GM23338 (cell line): Measurements from ENCODE around the gene SETDB2. TPM values are rescaled to one million over a fixed set of nuclear protein-coding genes. Genes with fewer than 3 reads are reported as not detected.

ENCODE experiments used
- ATAC-seq: fragments of 200-7000 bp; cut with Tn5 transposase; 3 replicates; pipeline ENCODE4 v1.9.1; 2020
- DNase-seq: peaks from one replicate; pipeline ENCODE4 v3.0.0-alpha.2; 2015; ENCODE audit warnings: low spot score
- H2AFZ ChIP-seq: fragments of 200-600 bp; sonication (generic); 2 replicates; pipeline ENCODE4 v1.8.0; 2016; ENCODE audit warnings: antibody characterized with exemption, mild to moderate bottlenecking, moderate library complexity
- H3F3A ChIP-seq: fragments of 200-600 bp; sonication (generic); replicated peaks from 2 replicates; pipeline ENCODE4 v1.8.0; 2017; ENCODE audit warnings: antibody characterized with exemption, mixed run types, low read depth
- H3K27ac ChIP-seq: fragments of 200-600 bp; sonication (generic); 2 replicates; pipeline ENCODE4 v1.6.1; 2016; ENCODE audit warnings: low read depth
- H3K27me3 ChIP-seq: fragments of 200-600 bp; sonication (generic); 2 replicates; pipeline ENCODE4 v1.8.0; 2016; ENCODE audit warnings: mild to moderate bottlenecking, mixed run types, moderate library complexity; ENCODE audit not compliant: insufficient read depth
- H3K36me3 ChIP-seq: fragments of 200-600 bp; sonication (generic); 2 replicates; pipeline ENCODE4 v1.8.0; 2016; ENCODE audit warnings: mild to moderate bottlenecking; ENCODE audit not compliant: insufficient read depth
- H3K4me1 ChIP-seq: fragments of 200-600 bp; sonication (generic); 2 replicates; pipeline ENCODE4 v1.8.0; 2016; ENCODE audit warnings: mild to moderate bottlenecking, moderate library complexity; ENCODE audit not compliant: insufficient read depth
- H3K4me2 ChIP-seq: fragments of 200-600 bp; sonication (generic); 2 replicates; pipeline ENCODE4 v1.7.1; 2017; ENCODE audit warnings: mixed run types
- H3K4me3 ChIP-seq: fragments of 200-600 bp; sonication (generic); 2 replicates; pipeline ENCODE4 v1.6.1; 2016; ENCODE audit warnings: mixed run types
- H3K79me2 ChIP-seq: fragments of 200-600 bp; sonication (generic); replicated peaks from 2 replicates; pipeline ENCODE4 v1.8.0; 2017; ENCODE audit warnings: mild to moderate bottlenecking; ENCODE audit not compliant: insufficient read depth
- H3K9me2 ChIP-seq: fragments of 200-600 bp; sonication (generic); 2 replicates; pipeline ENCODE4 v1.8.0; 2017; ENCODE audit not compliant: insufficient read depth
- H4K20me1 ChIP-seq: fragments of 200-600 bp; sonication (generic); replicated peaks from 2 replicates; pipeline ENCODE4 v1.8.0; 2017; ENCODE audit warnings: mild to moderate bottlenecking; ENCODE audit not compliant: insufficient read depth
- H3K27ac Mint-ChIP-seq: 2 replicates; pipeline ENCODE4 v1.8.0; 2020; ENCODE audit warnings: inconsistent platforms, mild to moderate bottlenecking, moderate library complexity, mixed read lengths
- H3K27me3 Mint-ChIP-seq: 3 replicates; pipeline ENCODE4 v1.8.0; 2022; ENCODE audit warnings: low read depth, mild to moderate bottlenecking, moderate library complexity, mixed read lengths, inconsistent platforms; ENCODE audit not compliant: insufficient read depth, poor library complexity
- H3K36me3 Mint-ChIP-seq: 3 replicates; pipeline ENCODE4 v1.8.0; 2021; ENCODE audit warnings: low read depth, mild to moderate bottlenecking, inconsistent platforms, moderate library complexity, mixed read lengths
- H3K4me1 Mint-ChIP-seq: 3 replicates; pipeline ENCODE4 v1.8.0; 2020; ENCODE audit warnings: mild to moderate bottlenecking, inconsistent platforms, mixed read lengths
- H3K4me3 Mint-ChIP-seq: 3 replicates; pipeline ENCODE4 v1.8.0; 2021; ENCODE audit warnings: moderate library complexity, mild to moderate bottlenecking, inconsistent platforms, mixed read lengths
- H3K9me3 Mint-ChIP-seq: 3 replicates; pipeline ENCODE4 v1.8.0; 2020; ENCODE audit warnings: moderate library complexity, mild to moderate bottlenecking, inconsistent platforms, mixed read lengths
- CREB1 ChIP-seq: fragments of 250-450 bp; sonication (Bioruptor Pico); IDR thresholded peaks from 2 replicates; pipeline ENCODE4 v1.5.0; 2020; ENCODE audit warnings: low read depth, mild to moderate bottlenecking, moderate library complexity
- EZH2 ChIP-seq: fragments of 200-600 bp; sonication (generic); IDR thresholded peaks from one replicate; pipeline ENCODE4 v1.8.0; 2017; ENCODE audit warnings: antibody characterized with exemption, mild to moderate bottlenecking, low read depth; ENCODE audit not compliant: unreplicated experiment
- EZH2phosphoT487 ChIP-seq: fragments of 200-600 bp; sonication (generic); IDR thresholded peaks from one replicate; pipeline ENCODE4 v1.8.1; 2018; ENCODE audit warnings: antibody characterized with exemption; ENCODE audit not compliant: unreplicated experiment
- JUNB ChIP-seq: IDR thresholded peaks from one replicate; pipeline ENCODE4 v1.6.1; 2016; ENCODE audit warnings: antibody characterized with exemption; ENCODE audit not compliant: unreplicated experiment
- NANOG ChIP-seq: IDR thresholded peaks from 2 replicates; pipeline ENCODE4 v1.6.1; 2016; ENCODE audit warnings: antibody characterized with exemption, borderline replicate concordance
- POLR2AphosphoS5 ChIP-seq: IDR thresholded peaks from 2 replicates; pipeline ENCODE4 v1.6.1; 2016; ENCODE audit warnings: antibody characterized with exemption, low read depth
- STAT1 ChIP-seq: IDR thresholded peaks from one replicate; pipeline ENCODE4 v1.6.1; 2016; ENCODE audit warnings: antibody characterized with exemption; ENCODE audit not compliant: unreplicated experiment
- ZNF331 ChIP-seq: fragments of 250-450 bp; sonication (Bioruptor Pico); IDR thresholded peaks from 2 replicates; pipeline ENCODE4 v1.5.0; 2020; ENCODE audit warnings: low read depth, mild to moderate bottlenecking, moderate library complexity
- polyA plus RNA-seq: library from polyadenylated mRNA; unstranded; fragments of >200 nt; fragmentation: Nextera tagmentation; extraction: Ambion mirVana; gene quantifications from 2 replicates; pipeline ENCODE4 v1.2.1, GENCODE V29; 2016
- total RNA-seq: library from RNA; depleted of rRNA; stranded (reverse); fragments of >200 nt; shearing (Covaris generic); gene quantifications from 2 replicates; pipeline ENCODE4 v1.2.3, GENCODE V29; 2014
- TF ChIP-seq, protein P1 (sequence below): IDR thresholded peaks from 2 replicates; pipeline ENCODE4 v1.6.1; 2016; ENCODE audit warnings: antibody characterized with exemption
- TF ChIP-seq, protein P2 (sequence below): fragments of 250-450 bp; sonication (Bioruptor Pico); IDR thresholded peaks from 2 replicates; pipeline ENCODE4 v1.5.0; 2020; ENCODE audit warnings: mild to moderate bottlenecking, moderate library complexity
- TF ChIP-seq, protein P3 (sequence below): IDR thresholded peaks from one replicate; pipeline ENCODE4 v1.6.1; 2018; ENCODE audit warnings: antibody characterized with exemption; ENCODE audit not compliant: unreplicated experiment
- TF ChIP-seq, protein P4 (sequence below), 2 experiments: fragments of 200-600 bp in 1 of 2; sonication (generic) in 1 of 2; conservative IDR thresholded peaks; 2 replicates each; pipeline versions ENCODE4 v1.5.1 to v1.6.1; 2016 to 2017; ENCODE audit warnings: antibody characterized with exemption in 2 of 2, low read depth in 2 of 2, mild to moderate bottlenecking in 2 of 2, moderate library complexity in 1 of 2

The SETDB2 gene
- total and polyA plus RNA-seq, 2 experiments from 2014 or later: 4.6 to 5.8 TPM

DNA sequence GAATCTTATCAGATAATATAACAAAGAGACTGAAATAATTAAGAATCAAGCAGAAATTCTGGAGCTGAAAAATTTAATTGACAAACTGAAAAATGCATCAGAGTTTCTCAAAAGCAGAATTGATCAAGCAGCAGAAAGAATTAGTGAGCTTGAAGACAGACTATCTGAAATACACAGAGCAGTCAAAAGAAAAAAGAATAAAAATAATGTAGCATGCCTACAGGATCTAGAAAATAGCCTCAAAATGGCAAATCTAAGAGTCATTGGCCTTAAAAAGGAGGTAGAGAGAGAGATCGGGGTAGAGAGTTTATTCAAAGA is 39.4 kb upstream of the SETDB2 start:
- no peak for ATAC-seq
- H3K4me3 ChIP-seq: no peak overlapping the region
- Mint-ChIP-seq H3K36me3 (no peaks in the 10 kb centered on the region), H3K4me3 (no peak overlapping the region), H3K9me3 (no peaks in the 10 kb centered on the region; the same call in 2 of the 3 replicates), H3K4me1 (peaks cover 8% of the 10 kb centered on the region), H3K27me3 (peaks cover 19% of the 10 kb centered on the region), H3K27ac (no peak overlapping the region)
- no peaks in the 10 kb centered on the region for H3K36me3 ChIP-seq
- no peak overlapping the region for H3K27ac ChIP-seq
- H3K79me2 ChIP-seq: no peaks in the 10 kb centered on the region
- H4K20me1 ChIP-seq: no peaks in the 10 kb centered on the region
- TF ChIP-seq, protein P1, sequence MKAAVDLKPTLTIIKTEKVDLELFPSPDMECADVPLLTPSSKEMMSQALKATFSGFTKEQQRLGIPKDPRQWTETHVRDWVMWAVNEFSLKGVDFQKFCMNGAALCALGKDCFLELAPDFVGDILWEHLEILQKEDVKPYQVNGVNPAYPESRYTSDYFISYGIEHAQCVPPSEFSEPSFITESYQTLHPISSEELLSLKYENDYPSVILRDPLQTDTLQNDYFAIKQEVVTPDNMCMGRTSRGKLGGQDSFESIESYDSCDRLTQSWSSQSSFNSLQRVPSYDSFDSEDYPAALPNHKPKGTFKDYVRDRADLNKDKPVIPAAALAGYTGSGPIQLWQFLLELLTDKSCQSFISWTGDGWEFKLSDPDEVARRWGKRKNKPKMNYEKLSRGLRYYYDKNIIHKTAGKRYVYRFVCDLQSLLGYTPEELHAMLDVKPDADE: no peak
- TF ChIP-seq JUNB: no peak
- TF ChIP-seq EZH2phosphoT487: no peak
- TF ChIP-seq, protein P2, sequence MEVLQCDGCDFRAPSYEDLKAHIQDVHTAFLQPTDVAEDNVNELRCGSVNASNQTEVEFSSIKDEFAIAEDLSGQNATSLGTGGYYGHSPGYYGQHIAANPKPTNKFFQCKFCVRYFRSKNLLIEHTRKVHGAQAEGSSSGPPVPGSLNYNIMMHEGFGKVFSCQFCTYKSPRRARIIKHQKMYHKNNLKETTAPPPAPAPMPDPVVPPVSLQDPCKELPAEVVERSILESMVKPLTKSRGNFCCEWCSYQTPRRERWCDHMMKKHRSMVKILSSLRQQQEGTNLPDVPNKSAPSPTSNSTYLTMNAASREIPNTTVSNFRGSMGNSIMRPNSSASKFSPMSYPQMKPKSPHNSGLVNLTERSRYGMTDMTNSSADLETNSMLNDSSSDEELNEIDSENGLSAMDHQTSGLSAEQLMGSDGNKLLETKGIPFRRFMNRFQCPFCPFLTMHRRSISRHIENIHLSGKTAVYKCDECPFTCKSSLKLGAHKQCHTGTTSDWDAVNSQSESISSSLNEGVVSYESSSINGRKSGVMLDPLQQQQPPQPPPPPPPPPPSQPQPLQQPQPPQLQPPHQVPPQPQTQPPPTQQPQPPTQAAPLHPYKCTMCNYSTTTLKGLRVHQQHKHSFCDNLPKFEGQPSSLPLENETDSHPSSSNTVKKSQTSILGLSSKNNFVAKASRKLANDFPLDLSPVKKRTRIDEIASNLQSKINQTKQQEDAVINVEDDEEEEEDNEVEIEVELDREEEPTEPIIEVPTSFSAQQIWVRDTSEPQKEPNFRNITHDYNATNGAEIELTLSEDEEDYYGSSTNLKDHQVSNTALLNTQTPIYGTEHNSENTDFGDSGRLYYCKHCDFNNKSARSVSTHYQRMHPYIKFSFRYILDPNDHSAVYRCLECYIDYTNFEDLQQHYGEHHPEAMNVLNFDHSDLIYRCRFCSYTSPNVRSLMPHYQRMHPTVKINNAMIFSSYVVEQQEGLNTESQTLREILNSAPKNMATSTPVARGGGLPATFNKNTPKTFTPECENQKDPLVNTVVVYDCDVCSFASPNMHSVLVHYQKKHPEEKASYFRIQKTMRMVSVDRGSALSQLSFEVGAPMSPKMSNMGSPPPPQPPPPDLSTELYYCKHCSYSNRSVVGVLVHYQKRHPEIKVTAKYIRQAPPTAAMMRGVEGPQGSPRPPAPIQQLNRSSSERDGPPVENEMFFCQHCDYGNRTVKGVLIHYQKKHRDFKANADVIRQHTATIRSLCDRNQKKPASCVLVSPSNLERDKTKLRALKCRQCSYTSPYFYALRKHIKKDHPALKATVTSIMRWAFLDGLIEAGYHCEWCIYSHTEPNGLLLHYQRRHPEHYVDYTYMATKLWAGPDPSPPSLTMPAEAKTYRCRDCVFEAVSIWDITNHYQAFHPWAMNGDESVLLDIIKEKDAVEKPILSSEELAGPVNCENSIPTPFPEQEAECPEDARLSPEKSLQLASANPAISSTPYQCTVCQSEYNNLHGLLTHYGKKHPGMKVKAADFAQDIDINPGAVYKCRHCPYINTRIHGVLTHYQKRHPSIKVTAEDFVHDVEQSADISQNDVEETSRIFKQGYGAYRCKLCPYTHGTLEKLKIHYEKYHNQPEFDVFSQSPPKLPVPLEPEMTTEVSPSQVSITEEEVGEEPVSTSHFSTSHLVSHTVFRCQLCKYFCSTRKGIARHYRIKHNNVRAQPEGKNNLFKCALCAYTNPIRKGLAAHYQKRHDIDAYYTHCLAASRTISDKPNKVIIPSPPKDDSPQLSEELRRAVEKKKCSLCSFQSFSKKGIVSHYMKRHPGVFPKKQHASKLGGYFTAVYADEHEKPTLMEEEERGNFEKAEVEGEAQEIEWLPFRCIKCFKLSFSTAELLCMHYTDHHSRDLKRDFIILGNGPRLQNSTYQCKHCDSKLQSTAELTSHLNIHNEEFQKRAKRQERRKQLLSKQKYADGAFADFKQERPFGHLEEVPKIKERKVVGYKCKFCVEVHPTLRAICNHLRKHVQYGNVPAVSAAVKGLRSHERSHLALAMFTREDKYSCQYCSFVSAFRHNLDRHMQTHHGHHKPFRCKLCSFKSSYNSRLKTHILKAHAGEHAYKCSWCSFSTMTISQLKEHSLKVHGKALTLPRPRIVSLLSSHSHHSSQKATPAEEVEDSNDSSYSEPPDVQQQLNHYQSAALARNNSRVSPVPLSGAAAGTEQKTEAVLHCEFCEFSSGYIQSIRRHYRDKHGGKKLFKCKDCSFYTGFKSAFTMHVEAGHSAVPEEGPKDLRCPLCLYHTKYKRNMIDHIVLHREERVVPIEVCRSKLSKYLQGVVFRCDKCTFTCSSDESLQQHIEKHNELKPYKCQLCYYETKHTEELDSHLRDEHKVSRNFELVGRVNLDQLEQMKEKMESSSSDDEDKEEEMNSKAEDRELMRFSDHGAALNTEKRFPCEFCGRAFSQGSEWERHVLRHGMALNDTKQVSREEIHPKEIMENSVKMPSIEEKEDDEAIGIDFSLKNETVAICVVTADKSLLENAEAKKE: no peak
- TF ChIP-seq CREB1 (CRISPR knock-in tag): no peak
- no peak for TF ChIP-seq ZNF331
- TF ChIP-seq POLR2AphosphoS5: no peak
- TF ChIP-seq, protein P3, sequence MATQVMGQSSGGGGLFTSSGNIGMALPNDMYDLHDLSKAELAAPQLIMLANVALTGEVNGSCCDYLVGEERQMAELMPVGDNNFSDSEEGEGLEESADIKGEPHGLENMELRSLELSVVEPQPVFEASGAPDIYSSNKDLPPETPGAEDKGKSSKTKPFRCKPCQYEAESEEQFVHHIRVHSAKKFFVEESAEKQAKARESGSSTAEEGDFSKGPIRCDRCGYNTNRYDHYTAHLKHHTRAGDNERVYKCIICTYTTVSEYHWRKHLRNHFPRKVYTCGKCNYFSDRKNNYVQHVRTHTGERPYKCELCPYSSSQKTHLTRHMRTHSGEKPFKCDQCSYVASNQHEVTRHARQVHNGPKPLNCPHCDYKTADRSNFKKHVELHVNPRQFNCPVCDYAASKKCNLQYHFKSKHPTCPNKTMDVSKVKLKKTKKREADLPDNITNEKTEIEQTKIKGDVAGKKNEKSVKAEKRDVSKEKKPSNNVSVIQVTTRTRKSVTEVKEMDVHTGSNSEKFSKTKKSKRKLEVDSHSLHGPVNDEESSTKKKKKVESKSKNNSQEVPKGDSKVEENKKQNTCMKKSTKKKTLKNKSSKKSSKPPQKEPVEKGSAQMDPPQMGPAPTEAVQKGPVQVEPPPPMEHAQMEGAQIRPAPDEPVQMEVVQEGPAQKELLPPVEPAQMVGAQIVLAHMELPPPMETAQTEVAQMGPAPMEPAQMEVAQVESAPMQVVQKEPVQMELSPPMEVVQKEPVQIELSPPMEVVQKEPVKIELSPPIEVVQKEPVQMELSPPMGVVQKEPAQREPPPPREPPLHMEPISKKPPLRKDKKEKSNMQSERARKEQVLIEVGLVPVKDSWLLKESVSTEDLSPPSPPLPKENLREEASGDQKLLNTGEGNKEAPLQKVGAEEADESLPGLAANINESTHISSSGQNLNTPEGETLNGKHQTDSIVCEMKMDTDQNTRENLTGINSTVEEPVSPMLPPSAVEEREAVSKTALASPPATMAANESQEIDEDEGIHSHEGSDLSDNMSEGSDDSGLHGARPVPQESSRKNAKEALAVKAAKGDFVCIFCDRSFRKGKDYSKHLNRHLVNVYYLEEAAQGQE: no peak
- no peak for TF ChIP-seq NANOG
- TF ChIP-seq, protein P4, sequence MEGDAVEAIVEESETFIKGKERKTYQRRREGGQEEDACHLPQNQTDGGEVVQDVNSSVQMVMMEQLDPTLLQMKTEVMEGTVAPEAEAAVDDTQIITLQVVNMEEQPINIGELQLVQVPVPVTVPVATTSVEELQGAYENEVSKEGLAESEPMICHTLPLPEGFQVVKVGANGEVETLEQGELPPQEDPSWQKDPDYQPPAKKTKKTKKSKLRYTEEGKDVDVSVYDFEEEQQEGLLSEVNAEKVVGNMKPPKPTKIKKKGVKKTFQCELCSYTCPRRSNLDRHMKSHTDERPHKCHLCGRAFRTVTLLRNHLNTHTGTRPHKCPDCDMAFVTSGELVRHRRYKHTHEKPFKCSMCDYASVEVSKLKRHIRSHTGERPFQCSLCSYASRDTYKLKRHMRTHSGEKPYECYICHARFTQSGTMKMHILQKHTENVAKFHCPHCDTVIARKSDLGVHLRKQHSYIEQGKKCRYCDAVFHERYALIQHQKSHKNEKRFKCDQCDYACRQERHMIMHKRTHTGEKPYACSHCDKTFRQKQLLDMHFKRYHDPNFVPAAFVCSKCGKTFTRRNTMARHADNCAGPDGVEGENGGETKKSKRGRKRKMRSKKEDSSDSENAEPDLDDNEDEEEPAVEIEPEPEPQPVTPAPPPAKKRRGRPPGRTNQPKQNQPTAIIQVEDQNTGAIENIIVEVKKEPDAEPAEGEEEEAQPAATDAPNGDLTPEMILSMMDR (conservative IDR thresholded peaks at IDR 0.05; ENCODE audit: low read depth in 2 of 2): no peak
- no peak for TF ChIP-seq STAT1
- no peak for TF ChIP-seq EZH2
- no peak overlapping the region for H3K4me2 ChIP-seq
- peaks cover 20% of the 10 kb centered on the region for H3K27me3 ChIP-seq
- no peaks in the 10 kb centered on the region for H3F3A ChIP-seq
- H3K9me2 ChIP-seq: no peaks in the 10 kb centered on the region
- peaks cover 11% of the 10 kb centered on the region; the same call in 1 of the 2 replicates for H3K4me1 ChIP-seq
- DNase-seq: no peak
- no peak overlapping the region for H2AFZ ChIP-seq
